ENCODE results near the gene PTRH1.

DNA sequence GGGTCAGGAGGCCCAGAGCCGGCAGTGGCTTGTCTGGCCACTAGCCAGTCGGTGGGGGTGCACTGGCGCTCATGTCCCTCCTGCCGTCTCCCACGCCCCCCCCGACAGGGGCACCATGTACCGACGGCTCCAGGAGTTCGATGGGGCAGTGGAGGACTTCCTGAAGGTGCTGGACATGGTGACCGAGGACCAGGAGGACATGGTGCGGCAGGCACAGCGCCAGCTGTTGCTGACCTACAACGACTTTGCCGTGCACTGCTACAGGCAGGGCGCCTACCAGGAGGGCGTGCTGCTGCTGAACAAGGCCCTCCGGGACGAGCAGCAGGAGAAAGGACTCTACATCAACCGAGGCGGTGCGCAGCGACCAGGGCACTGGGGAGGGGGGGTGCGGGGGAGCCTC is 8.5 kb upstream of the PTRH1 start:
- no peak for TF ChIP-seq POLR2A (IDR thresholded peaks at IDR 0.05; ENCODE audit: low read length)
- TF ChIP-seq GATA1 (IDR thresholded peaks at IDR 0.05; ENCODE audit: low read depth, low read length) = no peak
